Measurements from ENCODE around the gene IZUMO3. TPM values are rescaled to one million over a fixed set of nuclear protein-coding genes. Genes with fewer than 3 reads are reported as not detected.

IZUMO3 gene
- total and polyA plus RNA-seq, 2 of the 4 experiments (the other 2 are of a cell fraction) = not detected

GRCh38 chr9:24545285-24545684 is 412 bp downstream of the IZUMO3 start:
- no peak overlapping the region for H3K4me2 ChIP-seq (ENCODE audit: low read depth, low read length)
- H3K14ac ChIP-seq (replicated peaks; ENCODE audit: low read depth, low read length) = no peak overlapping the region
- no peaks in the 10 kb centered on the region for H3K4me1 ChIP-seq (ENCODE audit: control insufficient read depth, insufficient read depth, low read length)
- no peaks in the 10 kb centered on the region for H3K36me3 ChIP-seq (ENCODE audit: control insufficient read depth, insufficient read depth, low read length)
- no peaks in the 10 kb centered on the region for H3K27me3 ChIP-seq (ENCODE audit: control insufficient read depth, insufficient read depth, low read length)
- no peak overlapping the region for H2AK5ac ChIP-seq (ENCODE audit: low read depth, low read length)
- H3K4ac ChIP-seq (ENCODE audit: low read depth, low read length) = no peak overlapping the region
- dilution Hi-C loops (cut with HindIII; ENCODE audit: low sequenced_read_pairs, unreplicated experiment) (no loop called here), in situ Hi-C loops (cut with MboI; ENCODE audit: low sequenced_read_pairs) (no loop called here), intact Hi-C loops (cut with micrococcal nuclease) (no loop called here)
- no peak overlapping the region for H2BK120ac ChIP-seq (ENCODE audit: low read depth, low read length)
- H3K27ac ChIP-seq (ENCODE audit: insufficient read depth, low read length) = no peak overlapping the region
- H2AFZ ChIP-seq (replicated peaks; ENCODE audit: low read length, poor library complexity) = no peak overlapping the region
- no peak overlapping the region for H3K23ac ChIP-seq (ENCODE audit: low read depth, low read length)
- no peak overlapping the region for H4K91ac ChIP-seq (ENCODE audit: insufficient read depth, low read depth, low read length)
- H3K79me1 ChIP-seq (ENCODE audit: low read depth in 1 of 2, low read length in 2 of 2) = no peaks in the 10 kb centered on the region
- H4K8ac ChIP-seq (ENCODE audit: low read depth in 2 of 2, low read length in 2 of 2) = no peak overlapping the region
- no peak overlapping the region for H2BK20ac ChIP-seq (ENCODE audit: low read depth, low read length)
- 17% methylated on average over 4 of the region's 7 CpGs; no CpG with 5 or more reads in 1 of the 2 experiments for WGBS, 2 experiments (ENCODE audit: extremely low coverage in 2 of 2, insufficient read length in 1 of 2)
- CTCF ChIA-PET = no interaction called here
- no peak for ATAC-seq (ENCODE audit: low read depth)
- no peak overlapping the region for H4K5ac ChIP-seq (ENCODE audit: low read depth, low read length)
- no TSS peak for BruUV-seq (replicated peaks)
- no peak for DNase-seq
- no peaks in the 10 kb centered on the region for H3K9me1 ChIP-seq (ENCODE audit: insufficient read depth, low read length)
- no peaks in the 10 kb centered on the region for H4K20me1 ChIP-seq (ENCODE audit: insufficient read depth, low read length)
- no peak overlapping the region for H3K4me3 ChIP-seq (ENCODE audit: insufficient read depth, low read depth, low read length)
- H3K9me3 ChIP-seq (ENCODE audit: control insufficient read depth, insufficient read depth, low read length) = peaks cover 9% of the 10 kb centered on the region
- H2AK9ac ChIP-seq (replicated peaks; ENCODE audit: low read depth, low read length, poor library complexity) = no peak overlapping the region
- no peak overlapping the region for H3K56ac ChIP-seq (ENCODE audit: extremely low read depth, insufficient read depth, low read length)
- POLR2A ChIA-PET (ENCODE audit: unreplicated experiment) = no interaction called here
- no peak for TF ChIP-seq RAD21 (IDR thresholded peaks at IDR 0.05; ENCODE audit: low read length)
- TF ChIP-seq MAFK (IDR thresholded peaks at IDR 0.05; ENCODE audit: low read depth, low read length) = no peak
- no peak for TF ChIP-seq RFX5 (IDR thresholded peaks at IDR 0.05; ENCODE audit: low read depth, low read length)
- TF ChIP-seq NFE2L2 (IDR thresholded peaks at IDR 0.05; ENCODE audit: low read depth, low read length) = no peak
- TF ChIP-seq ELK1 (IDR thresholded peaks at IDR 0.05; ENCODE audit: borderline replicate concordance, low read depth, low read length) = no peak
- no peak for TF ChIP-seq CEBPB (IDR thresholded peaks at IDR 0.05; ENCODE audit: low read depth, low read length)
- no peak overlapping the region for H2BK5ac ChIP-seq (ENCODE audit: low read depth, low read length, poor library complexity, severe bottlenecking)
- H3K18ac ChIP-seq (ENCODE audit: low read depth, low read length) = no peak overlapping the region
- H3K9ac ChIP-seq (ENCODE audit: low read depth, low read length) = no peak overlapping the region
- H2BK15ac ChIP-seq (ENCODE audit: low read depth, low read length) = no peak overlapping the region

Data from IMR-90 (cell line).